Keratinocyte (primary cell): ENCODE data around the gene MSANTD3. TPM values are rescaled to one million over a fixed set of nuclear protein-coding genes. Genes with fewer than 3 reads are reported as not detected.

Source experiments
- DNase-seq: peaks from one replicate; pipeline ENCODE4 v3.0.0-alpha.2; 2011; ENCODE audit warnings: low read depth, missing footprints, low spot score
- FAIRE-seq: peaks from 2 replicates; lab custom pipeline; 2011; peaks lifted over from hg19 to GRCh38; lab: Jason Lieb, UNC
- H2AFZ ChIP-seq: 2 replicates; pipeline ENCODE4 v1.6.0; 2012; ENCODE audit warnings: low read length, control low read depth, inconsistent platforms; ENCODE audit not compliant: control insufficient read depth
- H3K27ac ChIP-seq: 2 replicates; pipeline ENCODE4 v1.5.1; 2011; ENCODE audit warnings: low read length; ENCODE audit not compliant: control insufficient read depth, insufficient read depth
- H3K27me3 ChIP-seq: 3 replicates; pipeline ENCODE4 v1.6.0; 2011; ENCODE audit warnings: low read length; ENCODE audit not compliant: control insufficient read depth, insufficient read depth; ENCODE audit errors: extremely low read depth
- H3K36me3 ChIP-seq, 2 experiments: 2 replicates in 1 of 2; 3 replicates in 1 of 2; pipeline ENCODE4 v1.5.1; 2011; ENCODE audit warnings: low read length in 2 of 2, mild to moderate bottlenecking in 1 of 2; ENCODE audit not compliant: control insufficient read depth in 2 of 2, insufficient read depth in 2 of 2; ENCODE audit errors: extremely low read depth in 1 of 2
- H3K4me1 ChIP-seq: 3 replicates; pipeline ENCODE4 v1.5.1; 2011; ENCODE audit warnings: low read length; ENCODE audit not compliant: control insufficient read depth, insufficient read depth; ENCODE audit errors: extremely low read depth
- H3K4me2 ChIP-seq: 3 replicates; pipeline ENCODE4 v1.6.0; 2011; ENCODE audit warnings: low read depth, low read length; ENCODE audit not compliant: control insufficient read depth, insufficient read depth; ENCODE audit errors: extremely low read depth
- H3K4me3 ChIP-seq, 3 experiments: fragments of 200-600 bp in 1 of 3; sonication (generic) in 1 of 3; 2 replicates in 2 of 3; 3 replicates in 1 of 3; pipeline ENCODE4 v1.5.1; 2011 to 2016; ENCODE audit warnings: low read length in 3 of 3, mild to moderate bottlenecking in 3 of 3, control low read depth in 2 of 3, inconsistent platforms in 1 of 3, low read depth in 1 of 3, mixed read lengths in 1 of 3, mixed run types in 1 of 3, moderate library complexity in 1 of 3; ENCODE audit not compliant: control insufficient read depth in 2 of 3, insufficient read depth in 2 of 3; ENCODE audit errors: extremely low read depth in 1 of 3
- H3K79me2 ChIP-seq: 2 replicates; pipeline ENCODE4 v1.6.0; 2012; ENCODE audit warnings: low read length; ENCODE audit not compliant: control insufficient read depth, insufficient read depth
- H3K9ac ChIP-seq: 3 replicates; pipeline ENCODE4 v1.6.0; 2011; ENCODE audit warnings: low read length; ENCODE audit not compliant: control insufficient read depth, insufficient read depth; ENCODE audit errors: extremely low read depth
- H3K9me1 ChIP-seq: 3 replicates; pipeline ENCODE4 v1.6.0; 2011; ENCODE audit warnings: low read length; ENCODE audit not compliant: control insufficient read depth, insufficient read depth; ENCODE audit errors: extremely low read depth
- H3K9me3 ChIP-seq: 2 replicates; pipeline ENCODE4 v1.5.1; 2012; ENCODE audit warnings: low read depth, low read length; ENCODE audit not compliant: control insufficient read depth
- H4K20me1 ChIP-seq: 3 replicates; pipeline ENCODE4 v1.6.0; 2011; ENCODE audit warnings: low read length; ENCODE audit not compliant: control insufficient read depth, insufficient read depth; ENCODE audit errors: extremely low read depth
- CTCF ChIP-seq, 3 experiments: IDR thresholded peaks in 1 of 3; conservative IDR thresholded peaks in 1 of 3; optimal IDR thresholded peaks in 1 of 3; 2 replicates in 2 of 3; 3 replicates in 1 of 3; pipeline versions ENCODE3 to v1.5.1; 2011; ENCODE audit warnings: low read length in 3 of 3, mild to moderate bottlenecking in 3 of 3, moderate library complexity in 2 of 3, control low read depth in 1 of 3, inconsistent platforms in 1 of 3; ENCODE audit not compliant: insufficient read depth in 2 of 3; ENCODE audit errors: extremely low read depth in 1 of 3
- EZH2 ChIP-seq: IDR thresholded peaks from one replicate; pipeline ENCODE4 v1.6.1; 2012; ENCODE audit warnings: inconsistent platforms, mild to moderate bottlenecking, low read length, moderate library complexity
- dilution Hi-C: fragments of 300-500 bp; cut with MboI; formaldehyde crosslinking; loops from one replicate; pipeline ENCODE4 v1.7.0; 2020; ENCODE audit warnings: low sequenced_read_pairs; ENCODE audit not compliant: extremely low pct_ligation_motif_present
- polyA plus RNA-seq, 5 experiments: library from polyadenylated mRNA; depleted of rRNA in 3 of 5; stranded (reverse) in 3 of 5; stranded (forward) in 1 of 5; unstranded in 1 of 5; fragments of >200 nt; gene quantifications; 1 replicate in 1 of 5; 2 replicates in 3 of 5; 3 replicates in 1 of 5; pipeline versions ENCODE4 v1.2.1 to v1.2.3, GENCODE V29; 2011 to 2012; ENCODE audit warnings: missing spikeins in 2 of 5, low read depth in 1 of 5, low replicate concordance in 1 of 5

Gene MSANTD3
- polyA plus RNA-seq, 1 donor (not counting 4 experiments of a cell fraction or from before 2014, with no cell fraction given), result 50.7 TPM

- no peak overlapping the region for H3K9ac ChIP-seq
- H3K4me2 ChIP-seq, result no peak overlapping the region
- H3K27me3 ChIP-seq, result no peaks in the 10 kb centered on the region
- no peaks in the 10 kb centered on the region for H3K79me2 ChIP-seq
- H3K36me3 ChIP-seq, result no peaks in the 10 kb centered on the region
- DNase-seq (no peak), FAIRE-seq (no peak)
- no peak overlapping the region for H3K4me3 ChIP-seq
- dilution Hi-C loops, result no loop called here
- H4K20me1 ChIP-seq, result no peaks in the 10 kb centered on the region
- TF ChIP-seq EZH2, result no peak
- no peak for TF ChIP-seq CTCF (optimal IDR thresholded peaks at IDR 0.05 in 1 of 3, IDR thresholded peaks at IDR 0.05 in 1 of 3, conservative IDR thresholded peaks at IDR 0.05 in 1 of 3; ENCODE audit: extremely low read depth in 1 of 3, insufficient read depth in 2 of 3, low read length in 3 of 3)
- no peaks in the 10 kb centered on the region for H3K4me1 ChIP-seq
- no peaks in the 10 kb centered on the region for H3K9me1 ChIP-seq
- H3K27ac ChIP-seq, result no peak overlapping the region
- H3K9me3 ChIP-seq, result no peaks in the 10 kb centered on the region
- H2AFZ ChIP-seq, result no peak overlapping the region
These were observed 62.9 kb downstream of the MSANTD3 start for GRCh38 chr9:100489836-100490235.

- dilution Hi-C loops, result no loop called here
- FAIRE-seq, result no peak
- H2AFZ ChIP-seq, result no peak overlapping the region
These were observed 66.0 kb downstream of the MSANTD3 start for GRCh38 chr9:100492952-100493351.

More at GRCh38 chr9:100492952-100493351, 66.0 kb downstream of the MSANTD3 start:
- Histone ChIP-seq H3K27ac (no peak overlapping the region), H3K27me3 (no peaks in the 10 kb centered on the region), H3K9me1 (no peaks in the 10 kb centered on the region), H4K20me1 (no peaks in the 10 kb centered on the region), H3K9me3 (no peaks in the 10 kb centered on the region), H3K36me3 (no peaks in the 10 kb centered on the region), H3K9ac (no peak overlapping the region), H3K4me2 (no peak overlapping the region), H3K79me2 (no peaks in the 10 kb centered on the region), H3K4me1 (no peaks in the 10 kb centered on the region), H3K4me3 (no peak overlapping the region)
- no peak for DNase-seq
- peak in 1 of 3 experiments; percentile 30 for TF ChIP-seq CTCF (optimal IDR thresholded peaks at IDR 0.05 in 1 of 3, IDR thresholded peaks at IDR 0.05 in 1 of 3, conservative IDR thresholded peaks at IDR 0.05 in 1 of 3; ENCODE audit: extremely low read depth in 1 of 3, insufficient read depth in 2 of 3, low read length in 3 of 3)
- TF ChIP-seq EZH2, result no peak
